ENCODE data around the gene ARVCF.

- TF ChIP-seq CTCF (IDR thresholded peaks at IDR 0.05; ENCODE audit: low read depth, low read length, poor library complexity, severe bottlenecking) (peak; percentile 28), EZH2phosphoT487 (IDR thresholded peaks at IDR 0.05; ENCODE audit: borderline replicate concordance, low read length) (no peak)
Observed at GRCh38 chr22:19974268-19974861, 42.3 kb downstream of the ARVCF start.
